OCI-LY1 (cell line): Measurements from ENCODE around the gene CACNB1.

Source experiments
- EZH2 ChIP-seq: fragments of 200-600 bp; sonication (generic), shearing (Covaris generic); IDR thresholded peaks from 2 replicates; pipeline ENCODE4 v1.8.0; 2017; ENCODE audit warnings: borderline replicate concordance, mixed run types, mild to moderate bottlenecking, antibody characterized with exemption, low read length, moderate library complexity, mixed read lengths
- TF ChIP-seq, protein P1 (sequence below): fragments of 200-600 bp; sonication (generic), shearing (Covaris generic); IDR thresholded peaks from 2 replicates; pipeline ENCODE4 v1.5.1; 2017; ENCODE audit warnings: mild to moderate bottlenecking, antibody characterized with exemption, low read length, moderate library complexity, mixed read lengths

DNA sequence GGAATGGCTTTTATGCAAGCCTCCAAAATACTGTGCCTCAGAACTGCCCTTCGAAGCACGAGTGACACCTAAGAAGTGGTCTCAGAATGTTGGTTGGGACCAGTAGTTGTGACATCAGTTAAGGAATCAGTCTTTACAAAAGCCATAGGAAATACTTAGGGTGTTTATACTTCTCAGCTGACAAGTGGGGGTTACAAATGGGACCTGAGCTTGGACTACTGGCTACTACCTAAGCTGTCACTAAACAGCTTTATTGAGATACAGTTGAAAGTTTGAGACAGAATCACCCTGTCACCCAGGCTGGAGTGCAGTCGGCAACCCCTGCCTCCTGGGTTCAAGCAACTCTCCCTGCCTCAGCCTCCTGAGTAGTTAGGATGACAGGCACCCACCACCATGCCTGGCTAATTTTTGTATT is 7.7 kb upstream of the CACNB1 start:
- TF ChIP-seq, protein P1, sequence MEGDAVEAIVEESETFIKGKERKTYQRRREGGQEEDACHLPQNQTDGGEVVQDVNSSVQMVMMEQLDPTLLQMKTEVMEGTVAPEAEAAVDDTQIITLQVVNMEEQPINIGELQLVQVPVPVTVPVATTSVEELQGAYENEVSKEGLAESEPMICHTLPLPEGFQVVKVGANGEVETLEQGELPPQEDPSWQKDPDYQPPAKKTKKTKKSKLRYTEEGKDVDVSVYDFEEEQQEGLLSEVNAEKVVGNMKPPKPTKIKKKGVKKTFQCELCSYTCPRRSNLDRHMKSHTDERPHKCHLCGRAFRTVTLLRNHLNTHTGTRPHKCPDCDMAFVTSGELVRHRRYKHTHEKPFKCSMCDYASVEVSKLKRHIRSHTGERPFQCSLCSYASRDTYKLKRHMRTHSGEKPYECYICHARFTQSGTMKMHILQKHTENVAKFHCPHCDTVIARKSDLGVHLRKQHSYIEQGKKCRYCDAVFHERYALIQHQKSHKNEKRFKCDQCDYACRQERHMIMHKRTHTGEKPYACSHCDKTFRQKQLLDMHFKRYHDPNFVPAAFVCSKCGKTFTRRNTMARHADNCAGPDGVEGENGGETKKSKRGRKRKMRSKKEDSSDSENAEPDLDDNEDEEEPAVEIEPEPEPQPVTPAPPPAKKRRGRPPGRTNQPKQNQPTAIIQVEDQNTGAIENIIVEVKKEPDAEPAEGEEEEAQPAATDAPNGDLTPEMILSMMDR = no peak
- TF ChIP-seq EZH2 = no peak
